Inflammatory macrophage treated with lipopolysaccharide for 4 hours (primary cell): ENCODE data around the gene DISP2.

Experiments used
- DNase-seq: peaks from one replicate; pipeline ENCODE4 v3.0.0-alpha.2; 2020

Gene DISP2

DNA sequence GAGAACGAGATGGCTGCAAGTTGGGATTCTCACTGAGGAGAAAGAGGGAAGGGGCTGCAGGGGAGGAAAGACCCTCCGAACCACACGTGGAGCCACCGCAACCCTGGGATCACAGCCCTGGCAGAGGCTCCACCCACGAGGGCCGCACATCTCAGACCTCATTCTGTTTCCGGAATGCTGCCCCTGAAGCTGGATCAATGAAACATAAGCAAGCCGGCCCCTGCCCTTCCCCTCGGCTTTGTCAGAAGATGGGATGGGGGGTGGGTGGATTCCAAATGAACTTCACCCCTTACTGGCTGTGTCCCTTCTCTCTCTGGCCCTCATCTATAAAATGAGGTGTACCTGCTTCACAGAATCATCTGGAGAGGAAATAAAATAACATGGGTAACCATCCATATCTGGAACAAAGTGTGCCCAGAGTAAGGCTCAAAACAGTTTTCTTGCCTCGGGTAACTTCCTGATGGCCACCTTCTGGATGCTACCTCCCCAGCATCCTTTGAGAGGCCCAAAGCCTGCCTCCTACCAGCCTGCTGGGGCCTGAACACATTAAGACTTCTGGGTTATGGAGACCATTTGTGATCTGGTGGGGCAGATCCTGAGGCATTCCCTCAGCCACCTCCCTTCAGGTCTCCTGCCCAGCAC is 12.7 kb upstream of the DISP2 start:
- no peak for DNase-seq

DNA sequence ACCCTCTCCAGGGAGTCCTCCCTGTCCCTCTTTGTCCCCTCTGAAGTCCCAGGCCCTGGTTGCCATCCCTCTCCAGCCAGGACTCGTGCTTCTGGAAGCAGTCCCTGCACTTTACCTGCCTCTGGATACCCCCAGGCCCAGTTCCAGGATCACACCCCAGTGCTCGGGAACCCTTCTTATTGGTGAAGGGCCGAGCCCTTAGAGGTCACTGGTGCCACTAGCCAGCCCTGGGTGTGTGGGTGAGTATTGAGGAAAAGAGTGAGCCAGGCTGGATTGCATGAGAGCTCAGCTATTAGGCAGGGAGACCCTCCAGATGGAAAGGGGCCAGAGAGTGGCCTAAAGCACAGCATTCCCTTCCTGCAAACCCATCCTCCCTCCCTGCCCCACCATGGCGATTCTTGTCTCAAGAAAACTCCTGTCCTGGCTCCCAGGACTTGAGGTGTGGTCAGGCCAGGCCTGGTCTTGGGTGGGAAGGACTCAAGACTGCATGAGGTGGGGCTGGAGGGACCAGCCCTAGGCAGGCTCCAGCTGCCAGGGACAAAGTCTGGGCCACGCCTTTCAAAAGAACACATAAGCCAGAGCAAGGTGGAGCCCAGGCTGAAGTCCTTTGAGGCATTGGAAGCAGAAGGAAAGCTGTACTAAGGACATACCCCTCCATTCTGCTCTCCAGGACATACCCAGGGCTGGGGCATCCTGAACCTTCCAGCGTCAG is 12.0 kb upstream of the DISP2 start:
- no peak for DNase-seq

DNA sequence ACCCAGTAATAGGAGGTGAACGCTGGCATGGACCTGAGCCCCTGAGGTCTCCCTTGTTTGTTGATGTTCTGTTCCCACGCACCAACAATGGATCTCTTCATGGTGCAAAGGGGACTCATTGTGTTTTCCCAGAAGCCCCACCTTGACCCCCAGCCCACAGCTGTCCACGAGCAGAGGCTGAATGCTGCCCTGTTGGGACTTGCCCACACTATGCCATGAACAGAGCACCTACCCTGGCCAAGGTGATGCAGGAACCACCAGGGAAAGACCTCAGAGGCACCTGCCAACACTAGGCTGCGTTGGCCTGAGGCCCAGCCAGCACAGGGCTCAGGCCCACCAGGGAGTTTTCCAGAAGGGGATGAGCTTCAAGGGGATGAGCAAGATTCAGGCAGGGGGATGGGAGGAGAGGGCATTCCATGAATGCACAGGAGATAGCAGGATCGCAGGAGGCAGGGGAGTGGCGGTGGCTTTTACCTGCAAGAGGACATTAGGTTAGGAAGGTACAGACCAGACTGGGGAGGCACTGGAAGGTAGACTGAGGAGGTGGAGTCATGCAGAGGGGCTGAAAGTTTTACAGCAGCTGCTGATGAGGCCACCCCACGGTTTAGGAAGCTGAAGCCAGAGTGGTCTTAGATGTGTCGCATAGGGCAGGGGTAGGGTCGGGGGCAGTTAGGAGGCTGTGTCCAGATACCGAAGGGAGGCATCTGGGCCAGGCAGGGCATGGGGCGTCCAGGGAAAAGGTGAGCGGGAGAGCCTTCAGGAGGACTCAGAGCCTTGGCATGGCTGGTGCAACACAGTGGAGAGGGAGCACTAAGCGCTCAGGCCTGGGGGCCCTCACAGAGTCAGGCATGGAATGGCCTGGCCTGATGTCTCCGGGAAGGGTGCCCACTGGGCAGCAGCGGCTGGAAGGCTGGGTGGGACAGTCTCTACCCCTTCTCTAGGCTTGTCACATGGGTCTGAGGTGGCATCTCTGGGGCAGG is 11.2 kb upstream of the DISP2 start:
- no peak for DNase-seq

DNA sequence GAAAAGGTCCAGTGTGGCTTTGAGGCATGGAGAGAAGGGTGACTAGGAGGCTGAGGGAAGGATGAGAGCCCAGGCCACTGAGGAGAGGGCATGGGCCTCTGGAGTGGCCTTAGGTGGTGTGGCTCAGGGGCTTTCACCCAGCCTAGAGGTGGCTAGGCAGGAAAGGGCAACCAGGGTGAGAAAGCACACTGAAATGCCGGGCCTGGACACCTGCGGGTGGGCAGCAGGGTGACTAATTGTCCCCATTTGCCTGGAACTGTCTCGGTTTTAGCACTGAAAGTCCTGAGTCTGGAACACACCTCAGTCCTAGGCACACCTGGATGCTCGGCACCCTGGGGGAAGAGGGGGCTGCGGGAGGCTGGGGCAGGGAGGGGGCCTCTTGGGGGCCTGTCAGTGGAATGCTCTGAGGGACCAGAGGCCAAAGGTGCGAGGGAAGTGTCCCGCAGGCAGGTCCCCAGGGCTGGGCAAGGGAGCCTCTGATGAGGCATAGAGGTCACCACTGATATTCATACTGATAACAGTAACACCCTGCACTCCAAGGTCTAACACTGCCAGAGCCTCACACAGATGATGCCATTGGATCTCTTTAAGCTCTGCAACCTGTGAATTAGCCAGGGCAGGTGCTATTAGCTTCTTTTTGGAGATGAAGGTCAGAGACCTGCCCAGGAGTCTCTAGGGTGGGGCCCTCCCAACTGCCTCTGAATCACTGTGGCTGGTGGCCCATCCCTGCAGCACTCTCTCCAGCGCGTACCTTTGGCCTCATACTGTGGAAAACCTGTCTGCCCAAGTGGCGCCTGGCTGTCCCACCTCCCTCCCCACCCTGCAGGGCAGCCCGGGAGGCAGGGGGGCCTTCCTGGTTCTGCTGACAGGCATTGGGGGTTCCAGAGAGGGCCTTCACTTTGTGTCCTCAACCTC is 10.2 kb upstream of the DISP2 start:
- no peak for DNase-seq

DNA sequence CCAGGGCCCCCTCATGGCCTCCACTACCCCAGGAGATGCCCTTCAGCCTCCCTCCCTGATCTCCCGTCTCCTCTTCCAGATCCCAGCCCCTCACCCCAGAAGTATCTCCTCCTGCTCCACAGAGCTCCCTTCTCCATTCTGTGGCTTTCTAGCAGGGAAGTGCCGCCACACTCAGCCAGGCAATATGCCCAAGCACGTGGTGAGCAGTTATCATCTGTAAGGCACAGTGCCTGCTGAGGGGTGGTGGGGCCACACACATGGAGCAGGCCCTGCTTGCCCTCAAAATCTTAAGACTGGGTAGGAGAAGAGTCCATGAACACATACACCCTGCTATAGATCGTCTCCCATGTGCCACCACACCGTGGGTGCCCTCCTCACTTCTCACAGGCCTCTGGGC is 9.5 kb upstream of the DISP2 start:
- no peak for DNase-seq

DNA sequence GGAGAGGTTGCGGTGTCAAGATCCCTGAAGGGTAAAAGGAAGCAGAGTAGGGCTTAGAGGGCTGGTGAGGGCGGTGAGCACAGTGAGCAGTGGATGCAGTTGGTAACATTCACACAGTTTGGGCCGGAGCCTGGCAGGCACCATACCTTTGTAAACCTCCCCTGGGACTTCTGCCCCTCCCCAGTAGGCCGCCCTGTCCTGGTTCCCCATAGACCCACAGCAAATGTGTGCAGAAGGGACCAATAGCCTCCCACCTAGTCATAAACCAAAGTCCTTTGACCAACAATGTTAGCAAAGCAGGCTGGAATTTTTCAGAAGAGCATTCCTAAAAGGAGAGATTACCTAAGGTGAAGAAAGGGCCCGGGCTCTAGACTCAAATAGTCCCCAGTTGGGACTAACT is 8.9 kb upstream of the DISP2 start:
- DNase-seq = no peak

DNA sequence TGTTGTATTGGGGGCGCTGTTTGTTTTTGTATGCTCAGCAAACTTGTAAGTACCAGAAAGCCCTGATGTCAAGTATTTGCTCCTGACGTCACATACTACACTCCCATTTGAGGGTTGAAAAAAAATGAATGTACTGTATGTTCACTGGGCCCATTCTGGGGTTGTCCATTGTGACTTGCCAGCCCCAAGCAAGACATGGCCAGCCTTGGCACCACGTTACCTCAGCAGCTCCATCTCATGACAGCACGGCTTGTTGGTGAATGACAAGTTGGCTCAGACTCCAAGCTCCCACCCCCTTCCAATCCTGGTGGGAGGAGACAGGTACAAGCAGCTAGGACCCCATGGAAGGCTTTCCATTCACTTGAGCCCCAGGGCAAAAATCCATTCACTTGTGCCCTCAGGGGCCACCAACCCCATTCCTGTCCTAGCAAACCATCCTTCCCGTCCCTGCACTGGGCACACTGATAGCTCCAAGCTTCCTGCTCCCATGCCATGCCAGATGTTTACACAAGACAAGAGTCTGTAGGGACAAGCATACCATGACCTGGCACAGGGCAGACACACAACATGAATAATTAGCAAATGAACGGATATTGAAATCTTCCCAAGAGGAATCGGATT is 5.6 kb upstream of the DISP2 start:
- no peak for DNase-seq

DNA sequence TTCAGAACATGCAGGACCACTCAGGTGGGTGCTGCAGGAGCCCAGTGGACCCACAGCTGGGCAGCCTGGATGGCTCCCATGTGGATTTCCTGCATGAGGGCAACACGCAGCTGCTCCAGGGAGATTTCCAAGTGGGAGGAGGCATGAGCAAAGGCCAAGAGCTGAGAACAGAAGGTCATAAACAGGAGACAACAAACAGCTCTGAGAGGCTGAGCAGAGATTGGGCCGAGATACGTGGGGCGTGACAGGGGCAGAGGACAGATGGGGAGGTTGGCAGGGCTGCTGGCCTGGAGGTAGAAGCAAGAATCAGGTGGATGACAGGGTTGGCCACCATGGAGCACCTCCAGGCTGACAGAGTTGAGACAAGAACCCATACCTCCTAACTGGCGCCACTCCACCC is 4.3 kb upstream of the DISP2 start:
- DNase-seq = no peak

DNA sequence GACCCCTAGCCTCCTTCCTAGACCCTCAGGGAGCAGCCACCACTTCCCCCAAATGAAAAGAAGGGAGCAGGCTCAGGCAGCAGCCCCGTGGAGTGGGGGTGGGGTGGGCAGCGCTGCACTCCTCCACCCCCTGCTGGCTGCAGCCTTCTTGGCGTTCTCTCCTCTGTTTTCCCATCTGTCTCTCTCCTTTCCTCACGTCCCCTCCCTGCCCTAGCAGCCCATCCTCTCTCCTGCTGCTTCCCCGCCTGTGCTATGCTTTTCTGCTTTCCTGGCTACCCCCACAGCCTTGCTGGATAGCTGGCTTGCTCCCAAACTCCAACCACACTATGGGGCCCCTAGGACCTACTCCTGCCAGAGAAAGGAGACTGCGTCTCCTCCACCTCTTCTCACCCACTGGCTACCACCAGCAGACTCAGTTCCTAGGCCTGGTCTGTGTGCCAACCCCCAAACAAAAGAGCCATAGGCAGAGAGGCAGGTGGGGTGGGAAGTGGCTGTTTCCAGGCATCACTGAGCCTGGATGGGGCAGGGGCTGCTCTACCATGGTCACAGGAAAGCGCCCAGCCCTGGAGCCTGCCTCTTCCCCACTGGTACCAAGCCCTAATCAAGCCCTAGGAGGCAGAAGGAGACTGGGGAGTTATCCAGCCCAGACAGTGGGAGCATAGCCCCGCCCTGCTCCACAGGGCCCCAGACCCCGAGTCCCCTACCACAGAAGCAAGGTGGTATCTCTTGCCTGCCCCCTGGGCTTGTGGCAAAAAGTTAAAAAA is 3.4 kb upstream of the DISP2 start:
- DNase-seq = no peak

DNA sequence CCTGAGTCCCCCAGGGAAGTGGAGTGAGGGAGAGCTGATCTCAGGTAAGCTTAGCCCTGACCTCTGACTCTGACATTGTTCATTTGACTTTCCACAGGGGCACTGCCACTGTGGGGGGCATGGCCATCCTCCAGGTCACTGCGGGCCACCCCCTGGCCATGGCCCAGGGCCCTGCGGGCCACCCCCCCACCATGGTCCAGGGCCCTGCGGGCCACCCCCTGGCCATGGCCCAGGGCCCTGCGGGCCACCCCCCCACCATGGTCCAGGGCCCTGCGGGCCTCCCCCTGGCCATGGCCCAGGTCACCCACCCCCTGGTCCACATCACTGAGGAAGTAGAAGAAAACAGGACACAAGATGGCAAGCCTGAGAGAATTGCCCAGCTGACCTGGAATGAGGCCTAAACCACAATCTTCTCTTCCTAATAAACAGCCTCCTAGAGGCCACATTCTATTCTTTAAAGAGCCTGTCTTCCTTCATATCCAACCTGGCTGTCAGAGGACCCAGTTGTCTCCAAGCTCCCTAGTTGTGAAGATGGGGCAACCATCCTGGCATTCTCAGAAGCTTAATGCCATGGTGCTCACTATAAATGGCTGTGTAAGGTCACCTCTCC is 1.9 kb upstream of the DISP2 start:
- no peak for DNase-seq

DNA sequence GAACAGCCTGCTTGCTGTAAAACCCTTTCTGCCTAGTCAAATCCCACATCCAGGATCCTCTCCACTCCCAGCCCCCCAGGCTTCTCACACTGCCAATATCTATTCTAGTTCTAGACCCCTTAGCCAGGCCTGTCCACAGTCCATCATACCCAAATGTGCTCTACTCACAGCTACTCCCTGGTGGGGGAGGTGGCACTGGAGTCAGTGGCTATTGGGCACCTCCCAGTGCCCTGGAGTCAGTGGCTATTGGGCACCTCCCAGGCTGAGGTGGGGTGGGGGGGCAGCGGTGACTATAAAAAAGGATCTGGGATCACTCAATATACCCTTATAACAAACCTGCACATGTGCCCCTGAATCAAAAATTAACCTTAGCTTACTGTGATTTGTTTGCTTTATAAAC is 773 bp upstream of the DISP2 start:
- no peak for DNase-seq

DNA sequence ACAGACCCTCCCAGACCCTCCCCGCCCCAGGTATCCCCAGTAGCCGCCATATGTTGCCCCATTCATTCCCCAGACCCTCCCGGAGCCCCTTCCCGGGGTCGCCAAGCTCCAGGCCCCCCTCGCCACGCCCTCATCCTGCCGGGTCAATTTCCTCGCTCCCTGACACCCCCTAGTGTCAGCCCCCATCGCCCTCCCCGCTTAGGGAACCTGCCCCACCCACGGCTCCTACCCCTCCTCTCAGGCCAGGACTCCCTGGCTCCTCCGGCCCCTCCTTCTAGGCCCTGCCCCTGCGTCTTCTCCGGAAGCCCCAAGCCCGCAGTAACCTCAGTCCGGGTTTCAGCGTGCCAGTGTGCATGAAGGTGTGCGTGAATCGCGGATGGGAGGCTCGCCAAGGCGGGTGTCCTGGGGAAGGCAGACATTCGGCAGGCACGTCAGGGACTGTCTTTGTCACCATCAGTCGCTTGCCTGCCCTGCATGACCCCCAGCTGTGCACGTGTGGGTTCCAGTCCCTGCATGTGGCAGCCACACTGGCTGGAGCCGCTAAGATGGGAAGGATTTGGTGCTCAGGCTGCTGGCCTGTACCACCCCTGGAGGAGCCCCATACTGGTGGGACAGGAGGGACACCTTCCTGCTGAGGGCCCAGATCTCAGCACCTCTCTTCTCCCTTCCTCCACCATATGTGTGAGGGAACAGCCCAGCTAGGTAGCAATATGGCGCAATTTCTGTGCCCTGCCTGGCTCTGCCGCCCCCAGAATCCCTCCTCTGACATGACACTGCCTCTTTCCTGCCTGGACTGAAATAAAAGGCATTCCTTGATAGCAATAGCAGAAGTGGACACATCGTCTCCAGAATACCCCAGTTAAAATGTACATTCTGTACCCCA is 693 bp downstream of the DISP2 start:
- DNase-seq = no peak

DNA sequence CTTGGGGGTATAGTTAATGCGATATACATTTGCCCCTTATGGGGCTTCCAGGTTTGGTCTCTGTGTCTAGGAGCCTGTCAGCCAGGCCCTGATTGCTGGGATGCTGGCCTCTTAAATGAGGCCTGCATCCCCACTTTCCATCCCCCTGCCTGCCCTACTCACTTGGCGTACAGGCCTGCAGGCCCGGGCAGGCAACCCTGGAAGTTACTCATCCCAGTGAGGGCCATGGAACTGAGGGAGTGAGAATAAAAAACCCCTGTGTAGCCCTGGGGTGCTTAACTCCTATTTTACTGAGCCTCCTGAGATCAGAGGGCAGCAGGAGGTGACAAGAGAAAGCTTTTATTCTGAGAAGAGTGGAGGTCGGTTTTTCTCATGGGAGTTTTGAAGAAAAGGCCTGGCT is 2.0 kb downstream of the DISP2 start:
- DNase-seq = no peak

DNA sequence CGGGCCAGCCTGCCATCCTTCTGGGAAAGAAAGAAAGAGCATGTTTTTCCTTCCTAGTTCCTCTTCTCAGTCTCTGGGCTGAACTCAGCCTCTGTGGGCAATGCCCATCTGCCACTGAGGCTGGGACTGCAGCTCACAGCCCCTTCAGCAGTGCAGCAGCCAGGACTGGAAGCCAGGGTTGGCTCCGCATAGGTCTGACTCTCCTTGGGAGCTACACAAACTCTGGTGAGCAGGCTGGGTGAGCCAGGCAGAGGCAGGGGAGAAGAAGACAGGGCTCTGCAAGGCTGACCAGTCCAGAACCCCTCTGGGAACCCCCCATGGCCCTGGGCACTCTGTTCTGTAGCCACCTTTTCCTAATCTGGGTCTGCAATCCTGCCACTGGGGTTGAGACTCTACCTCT is 3.6 kb downstream of the DISP2 start:
- DNase-seq = no peak

DNA sequence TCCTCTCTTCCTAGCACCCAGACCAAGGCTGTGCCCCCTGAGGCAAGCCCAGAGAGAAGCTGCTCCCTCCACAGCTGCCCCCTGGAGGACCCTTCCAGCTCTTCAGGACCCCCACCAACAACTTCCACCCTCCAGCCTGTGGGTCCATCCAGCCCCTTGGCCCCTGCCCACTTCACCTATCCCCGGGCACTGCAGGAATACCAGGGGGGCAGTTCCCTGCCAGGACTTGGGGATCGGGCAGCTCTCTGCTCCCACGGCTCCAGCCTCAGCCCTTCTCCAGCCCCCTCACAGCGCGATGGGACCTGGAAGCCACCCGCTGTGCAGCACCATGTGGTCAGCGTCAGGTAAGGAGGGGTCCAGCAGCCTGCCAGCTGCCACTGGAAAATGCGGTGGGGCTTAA is 5.6 kb downstream of the DISP2 start:
- no peak for DNase-seq

DNA sequence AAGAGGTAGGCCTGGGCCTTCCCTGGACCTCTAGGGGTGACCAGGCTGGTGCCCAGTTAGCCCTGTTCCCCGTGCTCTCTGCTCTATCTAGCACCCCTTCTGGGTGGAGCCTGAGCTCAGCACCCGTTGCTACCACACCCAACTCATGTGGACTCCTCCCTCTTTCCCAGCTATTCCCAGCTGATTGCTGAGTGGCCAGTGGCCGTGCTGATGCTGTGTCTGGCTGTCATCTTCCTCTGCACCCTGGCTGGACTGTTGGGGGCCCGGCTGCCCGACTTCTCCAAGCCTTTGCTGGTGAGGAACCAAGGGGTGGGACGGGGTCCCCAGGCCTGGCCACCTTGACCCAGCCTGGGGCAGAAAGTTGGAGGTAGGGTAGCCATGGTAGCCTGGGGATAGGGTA is 6.2 kb downstream of the DISP2 start:
- DNase-seq = no peak

DNA sequence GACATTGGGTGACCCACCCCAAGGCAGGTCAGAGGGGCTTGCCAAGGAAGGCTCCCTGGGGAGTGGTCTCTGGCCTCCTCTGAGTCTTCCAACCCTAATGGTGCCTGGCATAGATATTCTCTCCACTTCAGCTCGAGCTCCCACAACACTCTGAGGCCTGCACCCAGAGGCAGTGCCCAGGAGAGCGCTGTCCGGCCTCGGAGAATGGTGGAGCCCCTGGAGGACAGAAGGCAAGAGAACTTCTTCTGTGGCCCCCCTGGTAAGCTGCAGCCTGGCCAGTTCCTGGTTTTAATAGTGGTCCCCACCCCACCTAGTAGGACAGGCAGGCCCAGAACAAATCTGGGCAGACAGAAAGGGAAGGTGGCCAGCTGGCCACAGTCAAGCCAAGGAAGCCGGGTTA is 7.0 kb downstream of the DISP2 start:
- no peak for DNase-seq

DNA sequence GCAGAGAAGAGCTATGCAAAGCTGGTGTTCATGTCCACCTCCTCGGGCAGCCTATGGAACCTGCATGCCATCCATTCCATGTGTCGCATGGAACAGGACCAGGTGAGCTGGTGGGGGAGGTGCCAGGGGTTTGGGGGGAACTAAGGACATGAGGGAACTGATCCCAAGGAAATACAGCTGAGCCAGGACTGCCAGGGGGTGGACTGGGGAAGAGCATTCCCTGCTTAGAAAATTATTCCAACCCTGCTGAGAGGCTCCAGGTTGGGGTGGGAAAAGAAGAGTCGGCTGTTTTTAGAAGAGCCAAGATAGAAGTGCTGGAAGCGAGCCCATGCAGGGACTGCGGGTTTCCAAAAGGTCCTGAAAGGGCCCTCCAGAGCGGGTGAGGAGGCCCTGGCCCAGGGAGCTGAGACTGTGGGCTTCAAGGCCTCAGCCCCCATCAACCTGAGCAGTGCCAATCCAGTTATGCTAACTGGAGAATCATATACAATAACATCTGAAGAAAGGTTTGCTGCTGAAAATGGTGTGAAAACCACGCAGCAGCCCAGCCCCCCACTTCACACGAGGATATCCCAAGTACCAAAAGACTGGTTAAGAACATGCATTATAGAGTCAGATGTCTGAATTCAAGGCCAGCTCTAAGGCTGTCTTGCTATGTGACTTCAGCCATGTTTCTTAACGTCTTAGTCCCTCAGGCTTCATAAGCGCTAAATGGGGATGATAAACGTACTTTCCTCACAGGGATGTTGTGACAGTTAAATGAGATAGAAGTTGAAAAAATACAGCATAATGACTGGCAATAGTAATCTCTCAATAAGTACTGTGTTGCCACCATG is 7.8 kb downstream of the DISP2 start:
- DNase-seq = no peak
